ENCODE data around the gene OR10T2.
"Not testable (repeated sequence)": the region's sequence is repeated elsewhere in the genome, so short reads cannot be mapped to it uniquely, and the experiment has no call there.

The OR10T2 gene

GRCh38 chr1:158357441-158357840 lies 41.8 kb downstream of the OR10T2 start:
- TF ChIP-seq, protein P1, sequence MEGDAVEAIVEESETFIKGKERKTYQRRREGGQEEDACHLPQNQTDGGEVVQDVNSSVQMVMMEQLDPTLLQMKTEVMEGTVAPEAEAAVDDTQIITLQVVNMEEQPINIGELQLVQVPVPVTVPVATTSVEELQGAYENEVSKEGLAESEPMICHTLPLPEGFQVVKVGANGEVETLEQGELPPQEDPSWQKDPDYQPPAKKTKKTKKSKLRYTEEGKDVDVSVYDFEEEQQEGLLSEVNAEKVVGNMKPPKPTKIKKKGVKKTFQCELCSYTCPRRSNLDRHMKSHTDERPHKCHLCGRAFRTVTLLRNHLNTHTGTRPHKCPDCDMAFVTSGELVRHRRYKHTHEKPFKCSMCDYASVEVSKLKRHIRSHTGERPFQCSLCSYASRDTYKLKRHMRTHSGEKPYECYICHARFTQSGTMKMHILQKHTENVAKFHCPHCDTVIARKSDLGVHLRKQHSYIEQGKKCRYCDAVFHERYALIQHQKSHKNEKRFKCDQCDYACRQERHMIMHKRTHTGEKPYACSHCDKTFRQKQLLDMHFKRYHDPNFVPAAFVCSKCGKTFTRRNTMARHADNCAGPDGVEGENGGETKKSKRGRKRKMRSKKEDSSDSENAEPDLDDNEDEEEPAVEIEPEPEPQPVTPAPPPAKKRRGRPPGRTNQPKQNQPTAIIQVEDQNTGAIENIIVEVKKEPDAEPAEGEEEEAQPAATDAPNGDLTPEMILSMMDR (IDR thresholded peaks at IDR 0.05; ENCODE audit: low read depth, low read length, missing control alignments), result no peak
- H3K4me3 ChIP-seq (ENCODE audit: low read depth, low read length), result no peak overlapping the region
- no peak for DNase-seq (ENCODE audit: low read depth)

DNA sequence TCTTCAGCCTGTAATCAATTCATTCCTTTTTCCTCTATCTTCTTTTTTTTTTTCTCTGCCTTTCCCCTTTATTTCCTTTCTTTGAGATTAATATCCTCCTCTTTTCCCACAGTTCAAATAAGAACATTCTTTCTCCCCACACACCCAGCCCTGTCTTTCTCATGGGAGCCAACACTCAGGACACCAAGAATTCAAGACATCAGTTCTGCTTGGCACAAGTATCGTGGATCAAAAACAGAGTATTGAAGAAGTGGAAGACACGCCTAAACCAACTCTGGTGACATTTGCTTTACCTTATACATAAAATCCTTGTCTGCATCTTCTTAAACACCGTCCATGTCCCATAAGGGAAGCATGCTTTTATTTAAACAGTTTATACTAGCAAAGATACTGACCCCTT lies 42.6 kb downstream of the OR10T2 start:
- no peak overlapping the region for H3K4me3 ChIP-seq (ENCODE audit: low read depth, low read length)
- TF ChIP-seq, protein P1 (IDR thresholded peaks at IDR 0.05; ENCODE audit: low read depth, low read length, missing control alignments), result no peak
- no peak for DNase-seq (ENCODE audit: low read depth)

GRCh38 chr1:158355773-158356285 lies 43.4 kb downstream of the OR10T2 start:
- TF ChIP-seq, protein P1 (IDR thresholded peaks at IDR 0.05; ENCODE audit: low read depth, low read length, missing control alignments), result no peak
- DNase-seq (ENCODE audit: low read depth), result no peak
- no peak overlapping the region for H3K4me3 ChIP-seq (ENCODE audit: low read depth, low read length)

DNA sequence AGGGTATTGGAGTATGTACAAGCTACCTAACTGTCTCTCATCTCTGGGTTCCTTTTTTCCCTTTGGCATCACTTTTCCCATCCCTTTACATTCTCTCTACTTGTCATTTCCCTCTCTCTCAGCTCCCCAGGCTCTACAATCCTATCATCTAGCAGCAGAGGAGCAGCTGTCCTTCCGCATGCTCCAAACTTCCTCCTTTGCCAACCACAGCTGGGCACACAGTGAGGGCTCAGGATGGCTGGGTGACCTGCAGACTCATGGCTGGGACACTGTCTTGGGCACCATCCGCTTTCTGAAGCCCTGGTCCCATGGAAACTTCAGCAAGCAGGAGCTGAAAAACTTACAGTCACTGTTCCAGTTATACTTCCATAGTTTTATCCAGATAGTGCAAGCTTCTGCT lies 45.0 kb downstream of the OR10T2 start:
- H3K4me3 ChIP-seq (ENCODE audit: low read depth, low read length), result no peak overlapping the region
- TF ChIP-seq, protein P1 (IDR thresholded peaks at IDR 0.05; ENCODE audit: low read depth, low read length, missing control alignments), result no peak
- DNase-seq (ENCODE audit: low read depth), result no peak

GRCh38 chr1:158353303-158354075 lies 45.8 kb downstream of the OR10T2 start, which contains the start of gene CD1E:
Gene CD1E, plus strand, starts transcription at chr1:158353894. Its CDS starts 95 bp downstream, at chr1:158353989.
- H3K4me3 ChIP-seq (ENCODE audit: low read depth, low read length), result no peak within 1 kb of the TSS
- DNase-seq (ENCODE audit: low read depth), result no peak

DNA sequence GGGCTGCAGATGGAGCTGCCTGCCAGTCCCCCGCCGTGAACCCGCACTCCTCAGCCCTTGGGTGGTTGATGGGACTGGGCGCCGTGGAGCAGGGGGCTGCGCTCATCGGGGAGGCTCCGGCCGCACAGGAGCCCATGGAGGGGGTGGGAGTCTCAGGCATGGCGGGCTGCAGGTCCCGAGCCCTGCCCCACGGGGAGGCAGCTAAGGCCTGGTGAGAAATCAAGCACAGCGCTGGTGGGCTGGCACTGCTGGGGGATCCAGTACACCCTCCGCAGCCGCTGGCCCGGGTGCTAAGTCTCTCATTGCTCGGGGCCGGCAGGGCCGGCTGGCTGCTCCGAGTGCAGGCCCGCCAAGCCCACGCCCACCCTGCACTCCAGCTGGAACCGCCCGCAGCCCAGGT lies 50.3 kb downstream of the OR10T2 start:
- H3K4me3 ChIP-seq (ENCODE audit: low read depth, low read length); DNase-seq (ENCODE audit: low read depth): not testable (repeated sequence)

More at GRCh38 chr1:158353303-158354075, 45.8 kb downstream of the OR10T2 start, which contains the start of gene CD1E:
- TF ChIP-seq, protein P1 (IDR thresholded peaks at IDR 0.05; ENCODE audit: low read depth, low read length, missing control alignments), result no peak
